C4-2B (cell line): ENCODE measurements around the gene BRD9.

Source experiments
- H3K27ac ChIP-seq: fragments of 450-650 bp; 2 replicates; pipeline ENCODE4 v1.5.1; 2017
- ZFX ChIP-seq: fragments of 450-650 bp; IDR thresholded peaks from 2 replicates; pipeline ENCODE4 v1.6.1; 2017
- TF ChIP-seq, protein P1 (sequence below): fragments of 450-650 bp; conservative IDR thresholded peaks from 2 replicates; pipeline ENCODE4 v1.5.1; 2017; ENCODE audit warnings: mild to moderate bottlenecking

Gene BRD9

DNA sequence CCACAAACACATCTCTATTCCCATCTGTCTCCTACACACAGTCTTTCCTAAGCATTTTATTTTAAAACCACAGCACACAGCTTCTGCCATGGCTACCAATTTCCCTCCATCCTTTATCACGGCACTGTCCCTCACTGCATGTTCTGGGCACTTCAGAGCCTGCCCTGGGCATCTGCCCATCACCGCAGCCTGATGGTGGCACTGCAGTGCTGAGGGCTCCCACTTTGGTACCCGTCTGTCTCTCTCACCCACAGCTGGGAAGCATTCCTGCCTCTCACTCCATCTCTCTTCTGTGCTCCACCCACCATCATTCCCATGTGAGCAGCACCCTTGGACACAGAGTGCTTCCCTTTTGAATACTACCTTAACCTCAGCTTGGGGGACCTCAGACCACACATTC lies 73.5 kb downstream of the BRD9 start:
- no peak overlapping the region for H3K27ac ChIP-seq
- TF ChIP-seq, protein P1, sequence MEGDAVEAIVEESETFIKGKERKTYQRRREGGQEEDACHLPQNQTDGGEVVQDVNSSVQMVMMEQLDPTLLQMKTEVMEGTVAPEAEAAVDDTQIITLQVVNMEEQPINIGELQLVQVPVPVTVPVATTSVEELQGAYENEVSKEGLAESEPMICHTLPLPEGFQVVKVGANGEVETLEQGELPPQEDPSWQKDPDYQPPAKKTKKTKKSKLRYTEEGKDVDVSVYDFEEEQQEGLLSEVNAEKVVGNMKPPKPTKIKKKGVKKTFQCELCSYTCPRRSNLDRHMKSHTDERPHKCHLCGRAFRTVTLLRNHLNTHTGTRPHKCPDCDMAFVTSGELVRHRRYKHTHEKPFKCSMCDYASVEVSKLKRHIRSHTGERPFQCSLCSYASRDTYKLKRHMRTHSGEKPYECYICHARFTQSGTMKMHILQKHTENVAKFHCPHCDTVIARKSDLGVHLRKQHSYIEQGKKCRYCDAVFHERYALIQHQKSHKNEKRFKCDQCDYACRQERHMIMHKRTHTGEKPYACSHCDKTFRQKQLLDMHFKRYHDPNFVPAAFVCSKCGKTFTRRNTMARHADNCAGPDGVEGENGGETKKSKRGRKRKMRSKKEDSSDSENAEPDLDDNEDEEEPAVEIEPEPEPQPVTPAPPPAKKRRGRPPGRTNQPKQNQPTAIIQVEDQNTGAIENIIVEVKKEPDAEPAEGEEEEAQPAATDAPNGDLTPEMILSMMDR, result no peak
- TF ChIP-seq ZFX, result no peak

DNA sequence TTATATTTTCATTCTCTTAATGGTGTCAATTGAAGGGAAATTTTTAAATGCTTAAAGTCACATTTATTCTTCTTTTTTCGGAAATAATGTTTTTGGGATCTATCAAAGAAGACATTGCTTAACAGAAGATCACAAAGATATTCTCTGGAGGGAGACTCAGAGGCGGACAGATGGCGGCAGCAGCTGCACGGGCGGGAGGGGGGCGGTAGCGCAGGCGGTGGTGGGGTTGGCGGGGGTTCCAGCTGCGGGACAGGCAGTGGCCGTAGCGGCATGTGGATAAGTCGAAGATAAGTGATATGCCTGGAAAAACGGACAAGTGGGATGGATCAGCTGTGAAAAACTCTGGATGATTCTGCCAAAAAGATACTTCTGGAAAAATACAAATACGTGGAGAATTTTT lies 76.4 kb downstream of the BRD9 start:
- H3K27ac ChIP-seq, result no peak overlapping the region
- TF ChIP-seq, protein P1, result no peak
- no peak for TF ChIP-seq ZFX

DNA sequence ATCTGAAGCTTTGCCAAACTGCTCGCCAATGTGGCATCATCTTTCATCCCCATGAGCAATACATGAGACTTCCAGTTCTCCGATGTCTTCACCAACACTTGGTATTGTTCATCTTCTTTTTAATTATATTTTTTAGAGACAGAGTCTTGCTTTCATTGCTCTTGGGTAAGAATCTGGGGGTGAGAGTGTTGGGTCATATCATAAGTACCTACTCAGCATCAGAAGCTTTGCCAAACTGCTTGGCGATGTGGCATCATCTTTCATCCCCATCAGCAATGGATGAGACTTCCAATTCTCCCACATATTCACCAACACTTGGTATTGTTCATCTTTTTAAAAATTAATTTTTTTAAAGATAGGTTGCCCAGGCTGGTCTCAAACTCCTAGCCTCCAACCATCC lies 77.2 kb downstream of the BRD9 start:
- H3K27ac ChIP-seq, result no peak overlapping the region
- TF ChIP-seq ZFX, result no peak
- TF ChIP-seq, protein P1, result no peak
